ENCODE data around the gene BCL7B.
"Not testable (repeated sequence)": the region's sequence is repeated elsewhere in the genome, so short reads cannot be mapped to it uniquely, and the experiment has no call there.

Gene BCL7B

DNA sequence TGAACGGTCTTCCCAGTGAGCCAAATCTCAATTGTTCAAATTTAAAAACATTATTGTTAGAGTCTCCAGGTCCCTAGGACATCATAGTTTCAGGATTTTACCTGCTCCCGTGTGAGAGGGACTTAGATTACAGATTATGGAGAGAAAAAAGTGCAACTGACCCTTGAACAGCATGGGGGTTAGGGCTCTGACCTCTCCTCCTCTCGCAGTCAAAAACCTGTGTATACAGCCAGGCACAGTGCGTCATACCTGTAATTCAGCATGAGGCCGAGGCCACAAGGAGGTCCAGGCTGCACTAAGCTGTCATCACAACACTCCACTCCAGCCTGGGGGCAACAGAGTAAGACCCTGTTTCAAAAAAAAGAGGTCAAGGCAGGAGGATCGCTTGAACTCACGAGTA, 60.9 kb downstream of the BCL7B start:
- DNase-seq (ENCODE audit: low read depth in 2 of 2) = no peak

DNA sequence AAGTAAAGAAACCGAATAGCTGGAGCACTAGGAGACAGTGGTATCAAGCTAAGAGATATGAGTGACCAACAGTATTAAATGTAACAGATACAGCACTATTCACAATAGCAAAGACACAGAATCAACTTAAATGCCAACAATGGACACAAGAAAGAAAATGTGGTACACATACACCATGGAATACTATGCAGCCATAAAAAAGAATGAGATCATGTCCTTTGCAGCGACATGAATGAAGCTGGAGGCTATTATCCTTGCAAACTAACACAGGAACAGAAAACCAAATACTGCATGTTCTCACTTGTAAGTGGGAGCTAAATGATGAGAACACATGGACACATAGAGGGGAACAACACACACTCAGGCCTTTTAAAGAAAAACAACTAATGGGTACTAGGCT, 62.0 kb downstream of the BCL7B start:
- not testable (repeated sequence) for DNase-seq (ENCODE audit: low read depth in 2 of 2)

DNA sequence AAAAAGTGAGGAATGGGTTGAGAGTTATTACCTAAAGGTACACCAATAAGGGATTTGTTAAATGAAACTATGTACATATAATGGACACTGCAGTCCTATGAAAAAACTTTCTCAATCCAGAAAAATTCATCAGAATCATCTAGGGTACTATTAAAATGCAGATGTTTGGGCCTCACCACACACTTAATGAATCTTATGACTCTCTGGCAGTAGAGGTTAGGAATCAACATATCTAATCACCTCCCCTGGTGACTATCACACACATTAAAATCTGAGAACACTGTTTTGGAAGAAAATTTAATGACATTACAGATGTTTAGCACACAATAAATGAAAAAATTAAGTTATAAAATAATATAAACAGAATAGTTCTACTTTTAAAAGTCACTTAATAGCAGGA, 67.5 kb downstream of the BCL7B start:
- DNase-seq (ENCODE audit: low read depth in 2 of 2) = no peak

DNA sequence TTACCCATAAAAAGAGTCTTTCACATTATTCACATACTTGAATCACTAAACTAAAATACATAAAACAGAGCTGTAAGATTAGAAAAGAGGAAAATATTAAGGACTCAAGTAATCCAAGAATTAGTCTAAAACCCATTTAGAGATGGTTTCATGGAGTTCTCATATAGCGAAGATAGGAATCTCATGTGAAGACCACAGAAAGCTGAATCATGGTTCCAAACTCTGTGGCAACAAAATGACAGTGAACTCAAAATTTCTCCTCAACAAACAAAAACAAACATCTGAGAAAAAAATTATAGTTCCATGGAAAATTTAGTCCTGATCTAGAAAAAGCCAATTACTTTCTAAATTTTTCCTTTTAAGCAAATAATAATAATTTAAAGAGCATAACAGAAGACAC, 70.0 kb downstream of the BCL7B start:
- DNase-seq (ENCODE audit: low read depth in 2 of 2) = no peak
